Neural crest cell (in vitro differentiated cells): Measurements from ENCODE around the gene TRPM3. TPM values are rescaled to one million over a fixed set of nuclear protein-coding genes. Genes with fewer than 3 reads are reported as not detected.
A peak's percentile ranks its signal among the peaks of the same experiment; 100 is the strongest.

ENCODE experiments used
- DNase-seq: peaks from one replicate; pipeline ENCODE4 v3.0.0; 2021; ENCODE audit warnings: low read depth, mixed read lengths, low spot score
- H3K27ac Mint-ChIP-seq: one replicate; pipeline ENCODE4 v1.8.0; 2021; ENCODE audit warnings: mild to moderate bottlenecking, mixed read lengths; ENCODE audit not compliant: unreplicated experiment
- H3K27me3 Mint-ChIP-seq: 2 replicates; pipeline ENCODE4 v1.8.0; 2021; ENCODE audit warnings: low read depth, mild to moderate bottlenecking, mixed read lengths
- H3K36me3 Mint-ChIP-seq: 2 replicates; pipeline ENCODE4 v1.8.0; 2021; ENCODE audit warnings: low read depth, mild to moderate bottlenecking, mixed read lengths
- H3K4me1 Mint-ChIP-seq: 2 replicates; pipeline ENCODE4 v1.8.0; 2021; ENCODE audit warnings: mixed read lengths
- H3K4me3 Mint-ChIP-seq: one replicate; pipeline ENCODE4 v1.8.0; 2021; ENCODE audit warnings: mild to moderate bottlenecking, mixed read lengths
- H3K9me3 Mint-ChIP-seq: 2 replicates; pipeline ENCODE4 v1.8.0; 2021; ENCODE audit warnings: mixed read lengths
- long read RNA-seq: library from polyadenylated mRNA; unstranded; transcript quantifications from one replicate; pipeline ENCODE4 v2.0.0, GENCODE V29; 2020
- total RNA-seq: library from RNA; stranded (reverse); gene quantifications from 2 replicates; pipeline ENCODE4 v1.2.1, GENCODE V29; 2021
- TF ChIP-seq, protein P1 (sequence below): fragments of 200-600 bp; sonication (generic); conservative IDR thresholded peaks from 2 replicates; pipeline ENCODE4 v1.5.0; 2021; ENCODE audit warnings: antibody characterized with exemption, mild to moderate bottlenecking

TRPM3 gene
- total RNA-seq: 0.91 and 1.4 TPM in 2 replicates
- long read RNA-seq, partial matches to known transcripts: 0 of 1 reads
- long read RNA-seq, other reads (novel, unspliced or antisense): 1 of 1 reads

DNA sequence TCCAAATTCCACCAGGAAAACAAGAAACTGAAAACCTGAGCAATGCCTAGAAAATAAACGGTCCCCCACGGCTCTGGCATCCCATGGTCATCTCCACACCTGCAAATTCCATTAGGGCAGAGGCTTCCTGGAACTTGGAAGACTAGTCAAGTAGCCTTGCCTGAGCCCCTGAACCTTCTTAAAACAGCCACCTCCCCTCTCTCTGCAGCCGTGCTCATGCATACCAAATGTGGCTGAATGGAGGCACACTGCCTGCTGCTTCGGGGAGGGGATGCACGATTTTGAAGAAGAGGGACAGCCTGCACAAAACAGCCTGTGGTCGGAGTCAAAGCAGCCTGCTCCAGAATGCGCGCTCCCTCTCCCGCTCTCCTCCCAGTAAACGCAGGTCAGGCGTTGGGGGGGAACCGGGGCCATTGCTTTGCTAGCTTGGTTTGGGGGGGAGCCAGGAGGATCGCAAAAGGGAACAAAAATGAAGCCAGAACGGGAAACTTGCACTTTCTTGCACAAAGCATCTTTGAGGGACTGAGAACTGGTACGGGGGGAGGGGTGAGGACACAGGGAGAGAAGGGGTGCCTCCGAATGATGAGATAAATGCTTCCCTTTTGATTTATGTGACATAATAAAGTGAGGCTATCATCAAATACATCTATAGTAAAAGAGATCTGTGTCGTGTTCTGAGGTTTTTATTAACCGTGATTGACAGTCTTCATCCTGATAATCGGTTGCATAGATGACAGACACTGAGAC is at the start of gene TRPM3:
TRPM3 (minus strand) TSS at position 347 of the 747 bp plus-strand sequence; CDS start at position 80, 267 bp downstream.
- peak; percentile 12 for DNase-seq
- Mint-ChIP-seq H3K27me3 (peaks cover 37% of the 10 kb centered on the region), H3K9me3 (no peaks in the 10 kb centered on the region), H3K4me1 (peaks cover 50% of the 10 kb centered on the region), H3K36me3 (no peaks in the 10 kb centered on the region), H3K4me3 (peak within 1 kb of the TSS; percentile 87), H3K27ac (no peak within 1 kb of the TSS)
- TF ChIP-seq, protein P1, sequence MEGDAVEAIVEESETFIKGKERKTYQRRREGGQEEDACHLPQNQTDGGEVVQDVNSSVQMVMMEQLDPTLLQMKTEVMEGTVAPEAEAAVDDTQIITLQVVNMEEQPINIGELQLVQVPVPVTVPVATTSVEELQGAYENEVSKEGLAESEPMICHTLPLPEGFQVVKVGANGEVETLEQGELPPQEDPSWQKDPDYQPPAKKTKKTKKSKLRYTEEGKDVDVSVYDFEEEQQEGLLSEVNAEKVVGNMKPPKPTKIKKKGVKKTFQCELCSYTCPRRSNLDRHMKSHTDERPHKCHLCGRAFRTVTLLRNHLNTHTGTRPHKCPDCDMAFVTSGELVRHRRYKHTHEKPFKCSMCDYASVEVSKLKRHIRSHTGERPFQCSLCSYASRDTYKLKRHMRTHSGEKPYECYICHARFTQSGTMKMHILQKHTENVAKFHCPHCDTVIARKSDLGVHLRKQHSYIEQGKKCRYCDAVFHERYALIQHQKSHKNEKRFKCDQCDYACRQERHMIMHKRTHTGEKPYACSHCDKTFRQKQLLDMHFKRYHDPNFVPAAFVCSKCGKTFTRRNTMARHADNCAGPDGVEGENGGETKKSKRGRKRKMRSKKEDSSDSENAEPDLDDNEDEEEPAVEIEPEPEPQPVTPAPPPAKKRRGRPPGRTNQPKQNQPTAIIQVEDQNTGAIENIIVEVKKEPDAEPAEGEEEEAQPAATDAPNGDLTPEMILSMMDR: no peak

DNA sequence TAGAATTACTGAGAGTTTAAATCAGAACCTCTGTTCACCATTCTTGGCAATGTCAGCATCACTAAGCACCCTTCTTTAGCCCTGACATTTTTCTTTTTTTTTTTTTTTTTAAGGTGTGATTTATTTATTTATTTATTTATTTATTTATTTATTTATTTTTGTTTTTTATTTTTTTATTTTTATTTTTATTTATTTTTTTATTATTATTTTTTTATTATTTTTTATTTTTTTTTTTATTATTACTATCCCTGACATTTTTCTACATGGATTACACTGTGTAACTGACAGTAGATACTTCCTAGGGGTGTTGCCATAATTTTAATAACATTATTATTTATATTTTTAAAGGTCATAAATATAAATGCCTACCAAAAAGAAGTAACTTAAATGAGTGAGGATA is 47.0 kb upstream of the TRPM3 start:
- Mint-ChIP-seq H3K36me3 (no peaks in the 10 kb centered on the region), H3K27ac (no peak overlapping the region), H3K9me3 (no peaks in the 10 kb centered on the region), H3K4me3 (no peak overlapping the region), H3K27me3 (peaks cover 3% of the 10 kb centered on the region), H3K4me1 (peaks cover 3% of the 10 kb centered on the region)
- TF ChIP-seq, protein P1: no peak
- no peak for DNase-seq

DNA sequence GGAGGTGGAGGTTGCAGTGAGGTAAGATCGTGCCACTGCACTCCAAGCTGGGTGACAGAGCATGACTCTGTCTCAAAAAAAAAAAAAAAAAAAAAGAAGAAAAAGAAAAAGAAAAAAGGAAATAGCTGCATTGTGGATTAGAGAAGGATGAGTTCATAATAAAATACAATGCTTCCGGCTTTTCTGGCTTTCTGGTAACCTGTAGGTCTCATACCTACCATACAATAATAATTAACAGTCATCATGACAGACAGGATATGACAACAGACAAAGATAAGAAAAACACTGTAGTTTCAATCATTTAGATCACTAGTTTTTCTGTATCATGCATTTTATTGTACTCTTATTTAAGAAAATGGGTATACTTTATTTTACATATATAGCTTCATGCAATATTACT is 40.7 kb upstream of the TRPM3 start:
- Mint-ChIP-seq H3K4me3 (no peak overlapping the region), H3K27me3 (no peaks in the 10 kb centered on the region), H3K9me3 (no peaks in the 10 kb centered on the region), H3K36me3 (no peaks in the 10 kb centered on the region), H3K4me1 (no peaks in the 10 kb centered on the region), H3K27ac (no peak overlapping the region)
- TF ChIP-seq, protein P1: no peak
- no peak for DNase-seq

DNA sequence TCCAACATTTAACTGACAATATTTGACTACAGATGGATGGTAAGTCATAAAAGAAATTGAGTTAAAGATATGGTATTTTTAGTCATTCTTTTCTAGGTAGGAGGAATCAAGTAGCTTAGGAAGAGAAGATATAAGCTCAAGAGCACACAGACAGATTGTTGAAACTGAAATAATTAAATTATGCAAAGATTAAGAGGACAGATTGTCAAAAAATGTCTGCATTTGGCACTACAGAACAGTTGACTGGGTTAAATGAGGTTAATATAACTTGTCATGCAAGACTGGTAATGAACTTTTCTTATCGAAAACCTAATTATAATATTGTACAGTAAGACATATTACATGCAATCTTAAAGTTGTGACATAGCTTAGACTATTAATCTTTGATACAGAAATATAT is 36.3 kb upstream of the TRPM3 start:
- Mint-ChIP-seq H3K9me3 (peaks cover 2% of the 10 kb centered on the region), H3K27ac (no peak overlapping the region), H3K27me3 (no peaks in the 10 kb centered on the region), H3K4me3 (no peak overlapping the region), H3K4me1 (no peaks in the 10 kb centered on the region), H3K36me3 (no peaks in the 10 kb centered on the region)
- DNase-seq: no peak
- TF ChIP-seq, protein P1: no peak

DNA sequence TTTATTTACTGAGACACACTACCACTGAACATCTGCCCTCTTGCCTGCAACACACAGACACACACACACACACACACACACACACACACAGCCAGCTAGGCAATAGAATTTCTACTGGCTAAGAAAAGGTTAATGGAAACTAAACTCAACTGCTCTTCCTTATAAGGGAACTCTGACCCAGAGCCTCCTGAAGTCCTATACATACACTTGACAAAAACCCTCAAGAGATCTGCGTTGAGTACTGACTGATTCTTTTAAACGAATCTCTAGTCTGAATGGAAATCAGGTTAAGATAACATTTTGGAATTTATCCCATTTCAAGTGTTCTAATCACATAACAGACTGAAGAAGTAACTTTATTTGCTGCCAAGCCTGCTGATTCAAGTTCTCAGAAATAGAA is 25.9 kb upstream of the TRPM3 start:
- TF ChIP-seq, protein P1: no peak
- peaks cover 9% of the 10 kb centered on the region for H3K36me3 Mint-ChIP-seq
- no peaks in the 10 kb centered on the region for H3K4me1 Mint-ChIP-seq

More for the DNA sequence above, 25.9 kb upstream of the TRPM3 start:
- H3K4me3 Mint-ChIP-seq: no peak overlapping the region
- H3K27ac Mint-ChIP-seq: no peak overlapping the region
- H3K9me3 Mint-ChIP-seq: peaks cover 10% of the 10 kb centered on the region
- no peak for DNase-seq
- H3K27me3 Mint-ChIP-seq: no peaks in the 10 kb centered on the region
